ENCODE measurements around the gene GRID2. TPM values are rescaled to one million over a fixed set of nuclear protein-coding genes. Genes with fewer than 3 reads are reported as not detected.

GRID2 gene
- polyA plus RNA-seq, 1 donor (not counting 4 experiments of a cell fraction or from before 2014, with no cell fraction given): not detected

- Histone ChIP-seq H3K9ac (ENCODE audit: control insufficient read depth, extremely low read depth, insufficient read depth, low read length) (no peak overlapping the region), H4K20me1 (ENCODE audit: control insufficient read depth, extremely low read depth, insufficient read depth, low read length) (no peaks in the 10 kb centered on the region), H3K79me2 (ENCODE audit: control insufficient read depth, insufficient read depth, low read length) (no peaks in the 10 kb centered on the region), H3K4me1 (ENCODE audit: control insufficient read depth, extremely low read depth, insufficient read depth, low read length) (no peaks in the 10 kb centered on the region), H2AFZ (ENCODE audit: control insufficient read depth, low read length) (no peak overlapping the region), H3K4me2 (ENCODE audit: control insufficient read depth, extremely low read depth, insufficient read depth, low read depth, low read length) (no peak overlapping the region), H3K9me1 (ENCODE audit: control insufficient read depth, extremely low read depth, insufficient read depth, low read length) (no peaks in the 10 kb centered on the region), H3K36me3 (ENCODE audit: control insufficient read depth in 2 of 2, extremely low read depth in 1 of 2, insufficient read depth in 2 of 2, low read length in 2 of 2) (no peaks in the 10 kb centered on the region), H3K27ac (ENCODE audit: control insufficient read depth, insufficient read depth, low read length) (no peak overlapping the region), H3K4me3 (ENCODE audit: control insufficient read depth in 2 of 3, extremely low read depth in 1 of 3, insufficient read depth in 2 of 3, low read depth in 1 of 3, low read length in 3 of 3) (no peak overlapping the region), H3K27me3 (ENCODE audit: control insufficient read depth, extremely low read depth, insufficient read depth, low read length) (no peaks in the 10 kb centered on the region), H3K9me3 (ENCODE audit: control insufficient read depth, low read depth, low read length) (no peaks in the 10 kb centered on the region)
- FAIRE-seq (no peak), DNase-seq (ENCODE audit: low read depth, low spot score) (no peak)
- dilution Hi-C loops (cut with MboI; ENCODE audit: extremely low pct_ligation_motif_present, low sequenced_read_pairs): no loop called here
- no peak for TF ChIP-seq EZH2 (IDR thresholded peaks at IDR 0.05; ENCODE audit: low read length)
- TF ChIP-seq CTCF (optimal IDR thresholded peaks at IDR 0.05 in 1 of 3, IDR thresholded peaks at IDR 0.05 in 1 of 3, conservative IDR thresholded peaks at IDR 0.05 in 1 of 3; ENCODE audit: extremely low read depth in 1 of 3, insufficient read depth in 2 of 3, low read length in 3 of 3): no peak
Observed at GRCh38 chr4:92266521-92266920, 37.2 kb upstream of the GRID2 start.

- no peak overlapping the region for H3K4me3 ChIP-seq (ENCODE audit: control insufficient read depth in 2 of 3, extremely low read depth in 1 of 3, insufficient read depth in 2 of 3, low read depth in 1 of 3, low read length in 3 of 3)
- no peaks in the 10 kb centered on the region for H3K79me2 ChIP-seq (ENCODE audit: control insufficient read depth, insufficient read depth, low read length)
- no peak overlapping the region for H3K4me2 ChIP-seq (ENCODE audit: control insufficient read depth, extremely low read depth, insufficient read depth, low read depth, low read length)
- no peak overlapping the region for H2AFZ ChIP-seq (ENCODE audit: control insufficient read depth, low read length)
- no peak overlapping the region for H3K9ac ChIP-seq (ENCODE audit: control insufficient read depth, extremely low read depth, insufficient read depth, low read length)
- no peaks in the 10 kb centered on the region for H3K9me3 ChIP-seq (ENCODE audit: control insufficient read depth, low read depth, low read length)
- dilution Hi-C loops (cut with MboI; ENCODE audit: extremely low pct_ligation_motif_present, low sequenced_read_pairs): no loop called here
- no peak for TF ChIP-seq EZH2 (IDR thresholded peaks at IDR 0.05; ENCODE audit: low read length)
- no peak for TF ChIP-seq CTCF (optimal IDR thresholded peaks at IDR 0.05 in 1 of 3, IDR thresholded peaks at IDR 0.05 in 1 of 3, conservative IDR thresholded peaks at IDR 0.05 in 1 of 3; ENCODE audit: extremely low read depth in 1 of 3, insufficient read depth in 2 of 3, low read length in 3 of 3)
- no peaks in the 10 kb centered on the region for H3K9me1 ChIP-seq (ENCODE audit: control insufficient read depth, extremely low read depth, insufficient read depth, low read length)
- no peaks in the 10 kb centered on the region for H3K4me1 ChIP-seq (ENCODE audit: control insufficient read depth, extremely low read depth, insufficient read depth, low read length)
- DNase-seq (ENCODE audit: low read depth, low spot score) (no peak), FAIRE-seq (no peak)
- H3K27me3 ChIP-seq (ENCODE audit: control insufficient read depth, extremely low read depth, insufficient read depth, low read length): no peaks in the 10 kb centered on the region
- H4K20me1 ChIP-seq (ENCODE audit: control insufficient read depth, extremely low read depth, insufficient read depth, low read length): no peaks in the 10 kb centered on the region
- H3K36me3 ChIP-seq (ENCODE audit: control insufficient read depth in 2 of 2, extremely low read depth in 1 of 2, insufficient read depth in 2 of 2, low read length in 2 of 2): no peaks in the 10 kb centered on the region
- no peak overlapping the region for H3K27ac ChIP-seq (ENCODE audit: control insufficient read depth, insufficient read depth, low read length)
Observed at GRCh38 chr4:92268642-92269041, 35.1 kb upstream of the GRID2 start.
